Mucosa of rectum (tissue), 2 donors: ENCODE measurements around the gene RFX7.

Experiments
- H3K27ac ChIP-seq, 2 donors: one replicate each; pipeline ENCODE4 v1.7.0; 2013; ENCODE audit warnings: inconsistent platforms in 2 of 2, low read depth in 2 of 2, low read length in 2 of 2
- H3K27me3 ChIP-seq, 2 donors: one replicate each; pipeline ENCODE4 v1.7.0; 2013; ENCODE audit warnings: low read length in 2 of 2; ENCODE audit not compliant: control insufficient read depth in 2 of 2, insufficient read depth in 2 of 2
- H3K36me3 ChIP-seq, 2 donors: one replicate each; pipeline ENCODE4 v1.7.0; 2013; ENCODE audit warnings: low read length in 2 of 2; ENCODE audit not compliant: control insufficient read depth in 2 of 2, insufficient read depth in 2 of 2
- H3K4me1 ChIP-seq, 2 donors: one replicate each; pipeline ENCODE4 v1.7.0; 2013; ENCODE audit warnings: low read length in 2 of 2, mild to moderate bottlenecking in 1 of 2; ENCODE audit not compliant: control insufficient read depth in 2 of 2, insufficient read depth in 2 of 2
- H3K4me3 ChIP-seq, 2 donors: one replicate each; pipeline ENCODE4 v1.7.0; 2013; ENCODE audit warnings: low read length in 2 of 2
- H3K9ac ChIP-seq, 2 donors: one replicate each; pipeline ENCODE4 v1.7.0; 2013; ENCODE audit warnings: low read length in 2 of 2, low read depth in 1 of 2, mild to moderate bottlenecking in 1 of 2
- H3K9me3 ChIP-seq, 2 donors: one replicate each; pipeline ENCODE4 v1.7.0; 2013; ENCODE audit warnings: low read length in 2 of 2; ENCODE audit not compliant: control insufficient read depth in 2 of 2
- donor health status: healthy.
- donor health status: Normal muscosa, but diverticular disease.

Gene RFX7

DNA sequence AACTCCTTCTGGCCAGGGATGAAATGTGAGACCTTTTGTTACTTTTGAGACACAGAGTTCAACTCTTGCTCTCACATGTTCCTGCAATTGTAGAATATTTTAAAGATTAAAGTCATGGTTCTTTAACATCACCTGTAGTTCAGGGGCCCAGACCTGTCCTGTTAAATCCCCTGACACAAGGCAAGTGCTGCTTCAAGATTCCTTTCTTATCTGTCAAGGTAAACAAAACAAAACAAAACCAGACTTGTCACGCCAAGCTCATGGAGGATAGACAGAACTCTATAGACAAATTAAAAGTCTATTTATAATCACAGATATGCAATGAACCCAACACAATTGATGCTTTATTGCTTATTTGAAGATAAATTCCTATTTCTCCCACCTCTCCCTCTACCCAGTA, 201.6 kb downstream of the RFX7 start:
- Histone ChIP-seq H3K4me3 (no peak overlapping the region), H3K9ac (no peak overlapping the region), H3K4me1 (peaks cover 0 to 3% of the 10 kb centered on the region in 2 donors), H3K27ac (no peak overlapping the region), H3K9me3 (no peaks in the 10 kb centered on the region), H3K27me3 (no peaks in the 10 kb centered on the region), H3K36me3 (no peaks in the 10 kb centered on the region)

DNA sequence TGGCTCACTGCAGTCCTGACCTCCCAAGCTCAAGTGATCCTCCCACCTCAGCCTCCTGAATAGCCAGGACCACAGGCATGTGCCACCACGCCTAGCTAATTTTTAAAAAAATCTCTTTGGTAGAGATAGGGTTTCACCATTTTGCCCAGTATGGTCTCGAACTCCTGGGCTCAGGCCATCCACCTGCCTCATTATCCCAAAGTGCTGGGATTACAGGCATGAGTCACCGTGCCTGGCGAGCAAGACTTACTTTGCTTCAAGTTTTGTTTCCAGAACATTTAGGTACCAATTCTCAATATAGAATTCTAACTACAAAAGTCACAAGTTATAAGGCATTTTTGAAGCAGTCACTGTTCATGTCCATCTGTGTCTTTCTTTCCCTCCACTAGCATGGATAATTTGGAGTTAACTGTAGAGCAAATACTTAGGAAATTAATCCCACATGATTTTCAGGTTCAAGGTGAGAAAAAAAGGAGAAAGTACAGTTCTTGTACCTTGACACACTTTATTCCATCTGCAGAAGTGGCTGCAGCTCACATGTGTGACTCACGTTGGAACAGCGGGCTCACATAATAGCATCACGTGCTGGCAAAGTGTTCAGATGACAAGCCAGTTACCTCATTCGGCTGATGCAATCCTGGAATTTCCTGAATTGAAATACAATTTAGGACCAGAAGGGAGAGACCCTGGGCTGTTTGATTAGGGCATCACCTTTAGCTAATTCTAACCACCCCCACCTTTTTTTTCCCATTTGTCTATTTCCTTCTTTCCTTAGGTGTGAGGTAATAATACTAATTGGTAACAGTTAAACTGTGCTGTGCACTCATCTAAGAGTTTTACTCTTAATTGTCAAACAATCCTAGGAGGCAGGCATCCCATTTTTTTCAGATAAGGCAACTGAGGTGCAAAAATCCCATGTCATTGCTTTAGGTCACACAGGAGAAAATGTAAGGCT, 203.3 kb downstream of the RFX7 start:
- Histone ChIP-seq H3K36me3 (no peaks in the 10 kb centered on the region), H3K27me3 (no peaks in the 10 kb centered on the region), H3K27ac (no peak overlapping the region), H3K4me1 (peaks cover 0 to 3% of the 10 kb centered on the region in 2 donors), H3K9me3 (no peaks in the 10 kb centered on the region), H3K9ac (no peak overlapping the region), H3K4me3 (no peak overlapping the region)

DNA sequence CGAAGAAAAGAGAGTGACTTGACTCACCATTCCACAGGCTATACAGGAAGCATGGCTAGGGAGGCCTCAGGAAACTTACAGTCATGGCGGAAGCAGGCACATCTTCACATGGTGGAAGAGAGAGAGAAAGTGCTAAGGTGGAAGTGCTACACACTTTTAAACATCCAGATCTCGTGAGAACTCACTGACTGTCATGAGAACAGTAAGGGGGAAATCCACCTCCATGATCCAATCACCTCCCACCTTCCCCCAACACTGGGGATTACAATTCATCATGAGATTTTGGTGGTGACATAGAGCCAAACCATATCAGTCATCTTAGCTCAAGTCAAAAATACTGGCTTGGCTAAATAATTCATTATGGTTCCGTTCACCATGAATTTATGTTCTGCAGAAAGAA, 205.0 kb downstream of the RFX7 start:
- peaks cover 0 to 3% of the 10 kb centered on the region in 2 donors for H3K4me1 ChIP-seq
- no peaks in the 10 kb centered on the region for H3K27me3 ChIP-seq
- no peak overlapping the region for H3K9ac ChIP-seq
- no peaks in the 10 kb centered on the region for H3K9me3 ChIP-seq
- H3K36me3 ChIP-seq = no peaks in the 10 kb centered on the region
- H3K27ac ChIP-seq = no peak overlapping the region
- H3K4me3 ChIP-seq = no peak overlapping the region

DNA sequence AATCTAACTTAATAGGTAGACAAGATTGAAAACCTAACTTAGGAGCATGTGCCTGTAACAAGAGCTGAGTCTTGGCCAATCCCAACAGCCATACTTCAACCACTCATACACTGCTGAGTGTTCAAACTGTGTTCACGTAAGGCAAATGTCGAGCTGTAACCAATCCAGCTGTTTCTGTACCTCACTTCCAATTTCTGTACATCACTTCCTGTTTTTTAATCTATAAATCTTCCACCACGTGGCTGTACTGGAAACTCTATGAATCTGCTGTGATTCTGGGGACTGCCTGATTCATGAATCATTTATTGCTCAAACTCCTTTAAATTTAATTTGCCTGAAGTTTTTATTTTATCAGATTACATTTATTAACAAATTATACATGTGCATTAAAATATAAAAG, 205.7 kb downstream of the RFX7 start:
- H3K4me1 ChIP-seq = peaks cover 0 to 3% of the 10 kb centered on the region in 2 donors
- H3K27ac ChIP-seq = no peak overlapping the region
- H3K4me3 ChIP-seq = no peak overlapping the region
- no peak overlapping the region for H3K9ac ChIP-seq
- H3K27me3 ChIP-seq = no peaks in the 10 kb centered on the region
- no peaks in the 10 kb centered on the region for H3K9me3 ChIP-seq
- no peaks in the 10 kb centered on the region for H3K36me3 ChIP-seq
